ENCODE results near the gene FERMT3. TPM values are rescaled to one million over a fixed set of nuclear protein-coding genes. Genes with fewer than 3 reads are reported as not detected.

Gene FERMT3
- total and polyA plus RNA-seq, 4 donors = 3.4 to 47.2 (median 9.7) TPM

GRCh38 chr11:64216879-64217278 is 10.4 kb downstream of the FERMT3 start:
- H3K27ac ChIP-seq (ENCODE audit: low read depth in 1 of 2, low read length in 2 of 2) = no peak overlapping the region
- no peak overlapping the region for H3K9ac ChIP-seq (ENCODE audit: low read depth in 1 of 2, low read length in 2 of 2)
- no peaks in the 10 kb centered on the region for H3K9me3 ChIP-seq (ENCODE audit: control insufficient read depth in 4 of 4, low read length in 3 of 4)
- H3K27me3 ChIP-seq (ENCODE audit: control insufficient read depth in 4 of 4, insufficient read depth in 4 of 4, low read length in 3 of 4) = no peaks in the 10 kb centered on the region
- TF ChIP-seq RXRA (IDR thresholded peaks at IDR 0.05) (no peak), JUND (IDR thresholded peaks at IDR 0.05) (no peak), YY1 (IDR thresholded peaks at IDR 0.05) (no peak), REST (IDR thresholded peaks at IDR 0.05) (no peak), EGR1 (IDR thresholded peaks at IDR 0.05; ENCODE audit: low read depth in 2 of 2) (no peak), MAX (IDR thresholded peaks at IDR 0.05) (no peak), SP1 (IDR thresholded peaks at IDR 0.05) (no peak), GABPA (IDR thresholded peaks at IDR 0.05 in 1 of 2, conservative IDR thresholded peaks at IDR 0.05 in 1 of 2) (no peak), HNF4A (conservative IDR thresholded peaks at IDR 0.05) (no peak), HNF4G (IDR thresholded peaks at IDR 0.05) (no peak)
- TF ChIP-seq, protein P1, sequence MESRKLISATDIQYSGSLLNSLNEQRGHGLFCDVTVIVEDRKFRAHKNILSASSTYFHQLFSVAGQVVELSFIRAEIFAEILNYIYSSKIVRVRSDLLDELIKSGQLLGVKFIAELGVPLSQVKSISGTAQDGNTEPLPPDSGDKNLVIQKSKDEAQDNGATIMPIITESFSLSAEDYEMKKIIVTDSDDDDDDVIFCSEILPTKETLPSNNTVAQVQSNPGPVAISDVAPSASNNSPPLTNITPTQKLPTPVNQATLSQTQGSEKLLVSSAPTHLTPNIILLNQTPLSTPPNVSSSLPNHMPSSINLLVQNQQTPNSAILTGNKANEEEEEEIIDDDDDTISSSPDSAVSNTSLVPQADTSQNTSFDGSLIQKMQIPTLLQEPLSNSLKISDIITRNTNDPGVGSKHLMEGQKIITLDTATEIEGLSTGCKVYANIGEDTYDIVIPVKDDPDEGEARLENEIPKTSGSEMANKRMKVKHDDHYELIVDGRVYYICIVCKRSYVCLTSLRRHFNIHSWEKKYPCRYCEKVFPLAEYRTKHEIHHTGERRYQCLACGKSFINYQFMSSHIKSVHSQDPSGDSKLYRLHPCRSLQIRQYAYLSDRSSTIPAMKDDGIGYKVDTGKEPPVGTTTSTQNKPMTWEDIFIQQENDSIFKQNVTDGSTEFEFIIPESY (IDR thresholded peaks at IDR 0.05) = no peak
- peaks cover 0 to 18% (median 5%) of the 10 kb centered on the region in 4 donors for H3K36me3 ChIP-seq (ENCODE audit: control insufficient read depth in 4 of 4, insufficient read depth in 3 of 4, low read depth in 1 of 4, low read length in 3 of 4)
- peaks cover 7 to 13% (median 13%) of the 10 kb centered on the region in 4 donors for H3K4me1 ChIP-seq (ENCODE audit: control insufficient read depth in 4 of 4, insufficient read depth in 4 of 4, low read length in 3 of 4)
- H3K4me3 ChIP-seq (ENCODE audit: low read depth in 1 of 3, low read length in 3 of 3) = no peak overlapping the region
- 94% methylated on average over 6 of the region's 6 CpGs for WGBS
- no peak for DNase-seq (ENCODE audit: low spot score)

DNA sequence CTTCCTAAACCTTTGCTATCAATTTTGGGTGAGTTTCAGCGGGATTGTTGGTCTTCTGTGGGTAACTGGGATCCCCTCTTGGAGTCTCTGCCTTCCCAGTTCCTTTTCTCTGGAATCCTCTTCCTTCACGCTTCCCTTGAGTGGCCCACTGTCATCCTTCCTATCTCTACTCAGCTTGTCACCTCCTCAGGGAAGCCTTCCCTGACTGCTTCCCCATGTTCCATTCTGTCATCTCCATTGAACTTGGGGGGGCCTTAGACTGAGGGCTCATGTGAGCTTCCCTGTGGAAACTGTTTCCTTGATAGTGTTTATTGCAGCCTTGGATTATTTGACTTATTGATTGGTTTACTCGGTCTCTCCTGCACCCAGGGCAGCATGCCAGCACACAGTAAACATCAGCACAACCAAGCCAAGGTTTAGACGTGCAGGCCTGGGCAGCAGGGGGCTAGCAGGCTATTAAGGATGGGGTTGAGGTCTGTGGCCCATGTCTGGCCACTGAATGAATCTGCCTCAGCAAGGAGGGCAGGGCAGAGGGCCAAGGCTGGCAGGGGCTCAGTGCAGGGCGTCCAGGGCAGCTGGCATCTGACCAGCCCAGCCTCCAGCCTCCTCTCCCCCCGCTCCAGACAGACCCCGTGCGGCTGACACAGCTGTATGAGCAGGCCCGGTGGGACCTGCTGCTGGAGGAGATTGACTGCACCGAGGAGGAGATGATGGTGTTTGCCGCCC is 12.3 kb downstream of the FERMT3 start:
- H3K27me3 ChIP-seq (ENCODE audit: control insufficient read depth in 4 of 4, insufficient read depth in 4 of 4, low read length in 3 of 4) = no peaks in the 10 kb centered on the region
- H3K4me1 ChIP-seq (ENCODE audit: control insufficient read depth in 4 of 4, insufficient read depth in 4 of 4, low read length in 3 of 4) = peaks cover 7 to 13% (median 13%) of the 10 kb centered on the region in 4 donors
- no peak overlapping the region for H3K4me3 ChIP-seq (ENCODE audit: low read depth in 1 of 3, low read length in 3 of 3)
- WGBS = 54% methylated on average over 11 of the region's 11 CpGs
- no peak overlapping the region for H3K9ac ChIP-seq (ENCODE audit: low read depth in 1 of 2, low read length in 2 of 2)
- no peak for DNase-seq (ENCODE audit: low spot score)
- peaks cover 0 to 24% (median 6%) of the 10 kb centered on the region in 4 donors for H3K36me3 ChIP-seq (ENCODE audit: control insufficient read depth in 4 of 4, insufficient read depth in 3 of 4, low read depth in 1 of 4, low read length in 3 of 4)
- H3K27ac ChIP-seq (ENCODE audit: low read depth in 1 of 2, low read length in 2 of 2) = no peak overlapping the region
- TF ChIP-seq EGR1 (IDR thresholded peaks at IDR 0.05; ENCODE audit: low read depth in 2 of 2) (no peak), RAD21 (IDR thresholded peaks at IDR 0.05) (peak in 1 of 2 donors; percentile 39), HNF4A (conservative IDR thresholded peaks at IDR 0.05) (peak; percentile 6 to 30), FOXA2 (IDR thresholded peaks at IDR 0.05) (peak; percentile 80), FOXA1 (IDR thresholded peaks at IDR 0.05) (peak; percentile 26), SP1 (IDR thresholded peaks at IDR 0.05) (peak; percentile 17)
- TF ChIP-seq, protein P1 (IDR thresholded peaks at IDR 0.05) = no peak
- H3K9me3 ChIP-seq (ENCODE audit: control insufficient read depth in 4 of 4, low read length in 3 of 4) = no peaks in the 10 kb centered on the region
